Choroid plexus epithelial cell (primary cell): Measurements from ENCODE around the gene LRRC43.
"Not testable (repeated sequence)": the region's sequence is repeated elsewhere in the genome, so short reads cannot be mapped to it uniquely, and the experiment has no call there.

Source experiments
- DNase-seq: peaks from one replicate; pipeline ENCODE4 v3.0.0-alpha.2; 2010; ENCODE audit warnings: low read depth
- H3K4me3 ChIP-seq: 2 replicates; pipeline ENCODE4 v1.5.1; 2011; ENCODE audit warnings: low read depth, mild to moderate bottlenecking, control low read depth, low read length, moderate library complexity
- TF ChIP-seq, protein P1 (sequence below): conservative IDR thresholded peaks from 2 replicates; pipeline ENCODE4 v1.5.1; 2011; ENCODE audit warnings: low read depth, mild to moderate bottlenecking, control low read depth, inconsistent platforms, low read length, moderate library complexity

Gene LRRC43

DNA sequence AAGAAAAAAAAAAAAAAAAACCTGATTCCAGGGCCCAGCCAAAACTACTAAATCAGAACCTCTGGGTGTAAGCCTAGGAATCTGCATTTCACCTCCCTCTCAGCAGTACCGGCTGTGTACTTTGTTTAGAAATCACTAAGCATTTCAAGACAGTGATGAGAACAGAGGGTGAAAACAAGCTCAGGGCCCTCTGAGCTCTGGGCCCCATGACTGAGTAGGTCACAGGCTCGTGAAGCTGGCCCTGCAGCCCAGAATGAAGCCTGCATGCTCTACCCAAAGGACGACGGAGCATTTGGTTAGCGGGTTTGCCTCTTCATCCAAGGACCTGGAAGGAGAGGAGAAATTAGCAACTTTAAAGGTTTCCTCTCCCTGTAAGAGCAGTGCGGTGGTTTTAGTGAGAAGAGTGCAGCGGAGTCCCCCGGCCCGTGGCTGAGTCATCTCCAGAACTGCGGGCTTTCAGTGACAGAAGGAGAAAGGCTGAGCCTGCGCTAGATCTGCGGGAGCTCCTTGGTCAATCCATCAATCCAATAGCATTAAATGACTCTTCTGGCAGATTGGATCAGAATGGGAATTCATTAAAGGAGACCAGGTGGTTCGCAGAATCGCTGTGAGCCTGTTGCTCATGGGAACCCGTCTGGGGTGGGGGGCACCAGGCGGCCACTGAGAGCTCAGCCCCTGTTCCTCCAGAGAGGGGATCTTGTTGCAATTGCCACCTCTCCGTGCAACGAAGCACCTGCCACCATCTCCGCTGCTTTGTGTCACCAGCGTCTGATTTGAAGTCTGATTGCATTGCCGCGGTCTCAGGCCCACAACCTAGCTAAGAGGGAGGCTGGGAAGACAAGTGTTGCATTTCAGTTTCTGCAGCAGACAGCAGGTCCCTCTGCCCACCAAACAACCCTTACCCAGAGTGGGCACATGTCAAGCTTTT is 16.2 kb upstream of the LRRC43 start:
- TF ChIP-seq, protein P1, sequence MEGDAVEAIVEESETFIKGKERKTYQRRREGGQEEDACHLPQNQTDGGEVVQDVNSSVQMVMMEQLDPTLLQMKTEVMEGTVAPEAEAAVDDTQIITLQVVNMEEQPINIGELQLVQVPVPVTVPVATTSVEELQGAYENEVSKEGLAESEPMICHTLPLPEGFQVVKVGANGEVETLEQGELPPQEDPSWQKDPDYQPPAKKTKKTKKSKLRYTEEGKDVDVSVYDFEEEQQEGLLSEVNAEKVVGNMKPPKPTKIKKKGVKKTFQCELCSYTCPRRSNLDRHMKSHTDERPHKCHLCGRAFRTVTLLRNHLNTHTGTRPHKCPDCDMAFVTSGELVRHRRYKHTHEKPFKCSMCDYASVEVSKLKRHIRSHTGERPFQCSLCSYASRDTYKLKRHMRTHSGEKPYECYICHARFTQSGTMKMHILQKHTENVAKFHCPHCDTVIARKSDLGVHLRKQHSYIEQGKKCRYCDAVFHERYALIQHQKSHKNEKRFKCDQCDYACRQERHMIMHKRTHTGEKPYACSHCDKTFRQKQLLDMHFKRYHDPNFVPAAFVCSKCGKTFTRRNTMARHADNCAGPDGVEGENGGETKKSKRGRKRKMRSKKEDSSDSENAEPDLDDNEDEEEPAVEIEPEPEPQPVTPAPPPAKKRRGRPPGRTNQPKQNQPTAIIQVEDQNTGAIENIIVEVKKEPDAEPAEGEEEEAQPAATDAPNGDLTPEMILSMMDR, result no peak
- H3K4me3 ChIP-seq, result no peak overlapping the region
- no peak for DNase-seq

DNA sequence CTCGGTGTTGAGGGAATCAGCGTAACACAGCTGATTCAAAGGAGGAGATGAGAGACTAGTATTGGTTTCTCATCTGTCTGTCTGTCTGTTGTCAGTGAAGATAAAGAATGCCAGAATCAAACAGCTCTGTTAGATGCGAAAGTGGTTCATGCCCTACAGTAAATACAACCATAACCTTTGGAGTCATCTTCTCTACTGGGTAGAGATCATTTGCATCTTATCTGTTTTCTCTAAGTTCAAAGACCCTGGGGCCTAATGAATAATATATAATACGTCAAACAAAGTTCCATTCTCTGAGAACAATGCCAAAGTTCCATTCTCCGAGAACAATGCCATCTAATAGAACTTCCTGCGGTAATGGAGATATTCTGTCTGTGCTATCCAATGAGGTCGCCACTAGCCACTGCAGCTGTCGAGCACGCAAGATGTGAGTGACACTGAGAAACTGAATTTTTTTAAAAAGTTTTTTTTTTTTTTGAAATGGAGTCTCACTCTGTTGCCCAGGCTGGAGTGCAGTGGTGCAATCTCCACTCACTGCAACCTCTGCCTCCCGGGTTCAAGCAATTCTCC is 15.5 kb upstream of the LRRC43 start:
- TF ChIP-seq, protein P1, result no peak
- H3K4me3 ChIP-seq, result no peak overlapping the region
- DNase-seq, result no peak

DNA sequence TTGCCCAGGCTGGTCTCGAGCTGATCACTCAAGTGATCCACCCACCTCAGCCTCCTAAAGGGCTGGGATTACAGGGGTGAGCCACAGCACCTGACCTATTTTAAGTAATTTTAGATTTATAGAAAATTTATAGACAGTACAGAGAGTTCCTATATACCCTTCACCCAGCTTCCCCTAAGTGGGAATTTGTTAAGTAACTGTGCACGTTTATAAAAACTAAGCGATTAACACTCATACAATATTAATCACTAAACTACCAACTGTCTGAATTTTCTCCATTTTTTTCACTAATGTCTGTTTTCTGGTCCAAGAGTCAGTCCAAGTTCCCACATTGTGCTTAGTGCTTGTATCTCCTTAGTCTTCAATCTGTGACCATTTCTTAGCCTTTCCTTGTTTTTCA is 14.4 kb upstream of the LRRC43 start:
- no peak for DNase-seq
- TF ChIP-seq, protein P1, result no peak
- H3K4me3 ChIP-seq, result no peak overlapping the region

DNA sequence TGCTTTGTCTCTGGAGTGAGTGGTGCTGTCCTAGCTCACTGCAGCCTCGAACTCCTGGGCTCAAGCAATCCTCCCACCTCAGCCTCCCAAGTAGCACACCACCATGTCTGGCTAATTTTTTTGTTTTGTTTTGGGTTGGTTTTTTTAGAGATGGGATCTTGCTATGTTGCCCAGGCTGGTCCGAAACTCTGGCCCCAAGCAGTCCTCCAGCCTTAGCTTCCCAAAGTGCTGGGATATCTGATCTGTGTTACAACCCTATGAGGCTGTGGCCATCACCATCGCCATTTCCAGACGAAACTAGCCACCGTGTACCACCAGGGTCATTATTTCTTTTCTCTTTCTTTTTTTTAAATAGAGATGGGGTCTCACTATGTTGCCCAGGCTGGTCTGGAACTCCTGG is 11.5 kb upstream of the LRRC43 start:
- no peak overlapping the region for H3K4me3 ChIP-seq
- TF ChIP-seq, protein P1, result no peak

DNA sequence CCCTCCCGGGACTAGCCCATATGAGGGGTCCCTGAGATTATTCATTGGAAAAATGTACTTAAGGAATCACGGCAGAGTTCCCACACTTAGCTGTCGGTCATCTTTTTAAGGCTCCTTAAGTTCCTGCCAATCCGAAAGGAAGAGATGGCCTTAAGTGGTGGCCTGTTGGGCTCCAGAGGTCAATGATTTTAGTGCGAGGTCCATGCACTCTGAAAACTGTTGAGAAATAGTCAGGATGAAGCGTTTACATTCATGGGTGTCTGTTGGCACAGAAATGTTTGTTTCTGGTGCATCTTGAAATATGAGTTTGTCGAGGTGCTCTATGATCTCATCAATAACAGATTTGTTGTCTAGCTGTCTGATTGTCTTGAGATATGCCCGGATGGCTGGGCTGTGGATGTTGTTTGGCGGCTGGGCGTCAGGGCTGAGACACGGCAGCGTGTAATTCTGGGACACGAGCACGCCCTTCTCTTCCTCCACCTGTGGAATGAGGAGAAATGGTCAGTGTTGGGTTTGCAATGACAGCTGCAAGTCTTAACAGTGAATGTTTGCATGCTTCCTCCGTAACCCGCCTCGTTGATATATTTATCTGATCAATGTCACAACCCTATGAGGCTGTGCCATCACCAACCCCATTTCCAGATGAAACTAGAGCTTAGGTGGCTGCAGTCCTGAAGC is 10.5 kb upstream of the LRRC43 start:
- TF ChIP-seq, protein P1, result no peak
- no peak for DNase-seq
- no peak overlapping the region for H3K4me3 ChIP-seq

More for the DNA sequence above, 11.5 kb upstream of the LRRC43 start:
- no peak for DNase-seq

DNA sequence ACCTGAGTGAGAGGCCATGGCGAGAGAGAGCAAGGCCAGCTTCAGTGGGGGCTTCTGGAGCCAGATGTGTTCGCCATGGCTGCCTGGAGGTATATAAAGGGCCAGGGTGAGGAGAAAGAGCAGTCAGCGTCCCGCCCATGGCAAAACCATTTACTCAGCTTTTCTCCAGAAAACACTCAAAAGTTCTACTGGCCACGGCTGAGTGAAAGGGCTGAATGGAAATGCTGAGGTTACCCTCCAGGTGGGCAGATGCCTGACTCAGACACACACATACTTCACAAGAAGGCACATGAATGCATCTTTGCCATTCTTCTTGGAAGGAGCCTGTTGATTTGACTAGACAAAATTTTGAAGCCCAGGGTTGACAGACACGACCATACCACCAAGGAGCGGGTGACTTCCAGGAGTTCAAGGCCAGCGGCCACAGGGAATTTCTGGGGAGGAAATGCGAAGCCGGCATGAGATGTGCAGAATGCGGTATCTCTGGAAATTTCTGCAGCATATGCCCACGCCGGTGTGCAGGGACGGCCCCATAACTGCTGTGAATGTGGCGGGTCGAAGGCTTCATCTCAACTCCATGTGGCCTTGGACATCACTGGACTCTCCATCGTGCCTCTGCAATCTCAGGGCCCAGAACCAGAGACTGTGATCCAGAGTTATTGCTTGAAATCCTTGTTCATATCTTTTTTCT is 8.6 kb upstream of the LRRC43 start, which contains the start of gene IL31:
Gene IL31 (minus strand): TSS at position 67 of the 691 bp plus-strand sequence. CDS start 49 bp downstream, at position 18.
- no peak for DNase-seq
- TF ChIP-seq, protein P1, result no peak

DNA sequence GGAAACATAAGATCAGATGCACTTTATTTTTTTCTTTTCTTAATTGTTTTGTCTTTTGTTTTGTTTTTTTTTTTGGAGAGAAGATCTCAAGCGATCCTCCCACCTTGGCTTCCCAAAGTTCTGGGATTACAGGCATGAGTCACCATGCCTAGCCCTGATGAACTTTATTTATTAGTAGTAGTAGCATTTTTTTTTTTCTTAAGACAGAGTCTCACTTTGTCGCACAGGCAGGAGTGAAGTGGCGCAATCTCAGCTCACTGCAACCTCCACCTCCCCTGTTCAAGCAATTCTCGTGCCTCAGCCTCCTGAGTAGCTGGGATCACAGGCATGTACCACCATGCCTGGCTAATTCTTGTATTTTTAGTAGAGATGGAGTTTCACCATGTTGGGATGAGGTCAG is 6.5 kb upstream of the LRRC43 start:
- not testable (repeated sequence) for DNase-seq, H3K4me3 ChIP-seq

More for the DNA sequence above, 8.6 kb upstream of the LRRC43 start, which contains the start of gene IL31:
- H3K4me3 ChIP-seq, result no peak within 1 kb of the TSS
